Measurements from ENCODE around the gene OPRL1.

Gene OPRL1

GRCh38 chr20:64140956-64141355 is 61.1 kb downstream of the OPRL1 start:
- Mint-ChIP-seq H3K4me1 (peaks cover 33% of the 10 kb centered on the region), H3K4me3 (no peak overlapping the region), H3K27me3 (ENCODE audit: low read depth, poor library complexity) (peaks cover 41% of the 10 kb centered on the region), H3K27ac (no peak overlapping the region), H3K36me3 (ENCODE audit: low read depth) (peaks cover 9% of the 10 kb centered on the region), H3K9me3 (peaks cover 18% of the 10 kb centered on the region)
- no peak for DNase-seq
- TF ChIP-seq CTCF (IDR thresholded peaks at IDR 0.05), result no peak

- Mint-ChIP-seq H3K9me3 (peaks cover 19% of the 10 kb centered on the region), H3K27me3 (ENCODE audit: low read depth, poor library complexity) (peaks cover 34% of the 10 kb centered on the region), H3K4me1 (peaks cover 33% of the 10 kb centered on the region), H3K27ac (no peak overlapping the region), H3K4me3 (no peak overlapping the region), H3K36me3 (ENCODE audit: low read depth) (peaks cover 9% of the 10 kb centered on the region)
- TF ChIP-seq CTCF (IDR thresholded peaks at IDR 0.05), result no peak
- no peak for DNase-seq
These were observed 62.7 kb downstream of the OPRL1 start for GRCh38 chr20:64142590-64142989.

GRCh38 chr20:64143018-64143801 is 63.3 kb downstream of the OPRL1 start:
- H3K9me3 Mint-ChIP-seq, result peaks cover 19% of the 10 kb centered on the region
- H3K4me3 Mint-ChIP-seq, result no peak overlapping the region
- peaks cover 33% of the 10 kb centered on the region for H3K4me1 Mint-ChIP-seq
- peaks cover 35% of the 10 kb centered on the region for H3K27me3 Mint-ChIP-seq (ENCODE audit: low read depth, poor library complexity)
- TF ChIP-seq CTCF (IDR thresholded peaks at IDR 0.05), result no peak
- H3K36me3 Mint-ChIP-seq (ENCODE audit: low read depth), result peaks cover 9% of the 10 kb centered on the region
- H3K27ac Mint-ChIP-seq, result peak overlapping the region; percentile 52
- DNase-seq, result no peak

GRCh38 chr20:64144144-64144912 is 64.4 kb downstream of the OPRL1 start:
- H3K4me1 Mint-ChIP-seq, result peaks cover 33% of the 10 kb centered on the region

GRCh38 chr20:64145458-64146300 is 65.8 kb downstream of the OPRL1 start:
- Mint-ChIP-seq H3K36me3 (ENCODE audit: low read depth) (peaks cover 9% of the 10 kb centered on the region), H3K4me3 (no peak overlapping the region), H3K27me3 (ENCODE audit: low read depth, poor library complexity) (peaks cover 36% of the 10 kb centered on the region), H3K9me3 (peaks cover 19% of the 10 kb centered on the region), H3K4me1 (peaks cover 20% of the 10 kb centered on the region), H3K27ac (no peak overlapping the region)
- no peak for DNase-seq
- no peak for TF ChIP-seq CTCF (IDR thresholded peaks at IDR 0.05)

More at GRCh38 chr20:64144144-64144912, 64.4 kb downstream of the OPRL1 start:
- H3K27ac Mint-ChIP-seq, result no peak overlapping the region
- no peak overlapping the region for H3K4me3 Mint-ChIP-seq
- H3K27me3 Mint-ChIP-seq (ENCODE audit: low read depth, poor library complexity), result peaks cover 39% of the 10 kb centered on the region
- peaks cover 9% of the 10 kb centered on the region for H3K36me3 Mint-ChIP-seq (ENCODE audit: low read depth)
- no peak for TF ChIP-seq CTCF (IDR thresholded peaks at IDR 0.05)
- peaks cover 19% of the 10 kb centered on the region for H3K9me3 Mint-ChIP-seq
- no peak for DNase-seq
